NCI-H1436 (cell line): ENCODE measurements around the gene FDX1.

Experiments used
- DNase-seq: peaks from one replicate; lab custom pipeline; 2025; lab: John Stamatoyannopoulos, UW

FDX1 gene

DNA sequence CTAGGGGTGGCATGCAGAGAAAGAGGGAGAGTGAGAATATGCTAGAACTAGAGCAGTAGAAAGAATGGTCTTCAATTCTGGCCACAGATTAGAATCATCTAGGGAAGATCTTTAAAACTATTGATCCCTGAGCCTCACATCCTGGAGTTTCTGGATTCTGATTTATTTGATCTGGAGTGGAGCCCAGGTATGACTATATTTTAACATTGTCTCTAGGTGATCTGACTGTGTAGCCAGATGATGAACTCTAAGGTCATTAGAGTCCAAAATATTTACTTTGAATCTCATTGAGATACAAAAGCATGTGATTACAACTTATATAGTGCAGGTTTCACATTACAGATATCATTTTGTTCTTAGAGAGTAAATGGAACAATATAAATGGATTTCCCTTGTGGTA, 79.7 kb downstream of the FDX1 start:
- no peak for DNase-seq

GRCh38 chr11:110512026-110512425, 82.3 kb downstream of the FDX1 start:
- no peak for DNase-seq

- DNase-seq: no peak
These were observed 83.6 kb downstream of the FDX1 start for GRCh38 chr11:110513259-110513801.

DNA sequence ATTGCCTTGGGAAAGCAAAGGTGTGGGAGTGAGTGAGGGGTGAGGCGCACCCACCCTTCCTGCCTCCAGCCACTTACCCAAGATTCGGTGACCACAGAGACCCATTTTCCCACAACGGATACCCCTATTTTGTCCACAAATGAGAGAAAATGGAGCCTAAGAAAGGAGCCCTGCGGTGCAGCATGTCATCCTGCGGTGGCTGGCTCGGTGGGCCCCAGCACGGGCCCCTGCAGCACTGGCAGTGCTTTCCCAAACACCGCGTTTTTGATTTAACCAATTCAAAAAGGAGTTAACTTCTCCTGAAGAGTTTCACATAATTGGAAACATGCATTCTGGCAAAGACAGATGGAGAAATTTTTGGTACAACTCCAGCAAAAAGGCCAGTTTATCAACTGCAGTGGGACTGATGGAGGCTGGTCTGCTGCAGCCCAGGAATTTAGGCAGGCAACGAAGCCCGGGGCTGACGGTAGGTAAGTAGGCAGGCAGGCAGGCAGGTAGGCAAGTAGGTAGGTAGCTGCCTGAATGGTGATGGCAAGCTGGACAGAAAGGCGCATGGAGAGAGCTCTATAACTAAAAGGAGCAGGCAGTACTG, 84.2 kb downstream of the FDX1 start:
- no peak for DNase-seq
